Gastroesophageal sphincter (tissue), 4 donors: ENCODE data around the gene RAET1E. TPM values are rescaled to one million over a fixed set of nuclear protein-coding genes. Genes with fewer than 3 reads are reported as not detected.
A peak's percentile ranks its signal among the peaks of the same experiment; 100 is the strongest.
"Not testable (repeated sequence)": the region's sequence is repeated elsewhere in the genome, so short reads cannot be mapped to it uniquely, and the experiment has no call there.

Experiments used
- ATAC-seq: fragments of 150-250 bp; one replicate; pipeline ENCODE4 v1.9.1; 2016; ENCODE audit warnings: mild to moderate bottlenecking, moderate library complexity
- H3K27ac ChIP-seq, 4 donors: fragments of 200-600 bp; sonication (generic) in 3 of 4; 1 replicate in 3 of 4; 2 replicates in 1 of 4; pipeline ENCODE4 v1.5.1; 2016 to 2019
- H3K27me3 ChIP-seq: fragments of 200-600 bp; sonication (generic); one replicate; pipeline ENCODE4 v1.5.1; 2019
- H3K36me3 ChIP-seq, 2 donors: fragments of 200-600 bp; sonication (generic); one replicate each; pipeline ENCODE4 v1.5.1; 2019; ENCODE audit warnings: control low read depth in 1 of 2
- H3K4me1 ChIP-seq, 3 donors: fragments of 200-600 bp; sonication (generic); 1 replicate in 2 of 3; 2 replicates in 1 of 3; pipeline ENCODE4 v1.5.1; 2016 to 2019; ENCODE audit warnings: control low read depth in 2 of 3
- H3K4me3 ChIP-seq, 2 donors: fragments of 200-600 bp; sonication (generic); one replicate each; pipeline ENCODE4 v1.5.1; 2019; ENCODE audit warnings: mild to moderate bottlenecking in 1 of 2, moderate library complexity in 1 of 2
- H3K9me3 ChIP-seq, 3 donors: fragments of 200-600 bp; sonication (generic); one replicate each; pipeline ENCODE4 v1.5.1; 2017 to 2019; ENCODE audit warnings: control low read depth in 2 of 3
- EP300 ChIP-seq: sonication (generic); formaldehyde crosslinking; IDR thresholded peaks from one replicate; pipeline ENCODE4 v1.6.1; 2017; ENCODE audit warnings: antibody characterized with exemption, mild to moderate bottlenecking
- POLR2A ChIP-seq, 2 donors: fragments of 450-650 bp; IDR thresholded peaks; one replicate each; pipeline ENCODE4 v1.6.1; 2017; ENCODE audit warnings: antibody characterized with exemption in 2 of 2, mild to moderate bottlenecking in 2 of 2, moderate library complexity in 1 of 2
- POLR2AphosphoS5 ChIP-seq: sonication (generic); formaldehyde crosslinking; IDR thresholded peaks from one replicate; pipeline ENCODE4 v1.6.1; 2017; ENCODE audit warnings: antibody characterized with exemption
- WGBS, 2 donors: methylation state at CpG; one replicate each; pipeline ENCODE4 v1.1.5; 2018; ENCODE audit warnings: low coverage in 1 of 2; 5-methylcytosine and 5-hydroxymethylcytosine counted together
- total RNA-seq, 4 donors: library from RNA; depleted of rRNA; stranded (reverse); fragments of >200 nt; gene quantifications; one replicate each; pipeline ENCODE4 v1.1.0, GENCODE V29; 2016
- TF ChIP-seq, protein P1 (sequence below), 4 experiments: fragments of 200-600 bp in 2 of 4; fragments of 450-650 bp in 2 of 4; sonication (generic) in 1 of 4; IDR thresholded peaks; one replicate each; pipeline ENCODE4 v1.5.1; 2017 to 2019; ENCODE audit warnings: antibody characterized with exemption in 4 of 4, mild to moderate bottlenecking in 2 of 4, moderate library complexity in 2 of 4

The RAET1E gene
- total RNA-seq, 4 donors from 2014 or later, result 0.69 TPM; not detected in 3

- Histone ChIP-seq H3K36me3 (no peaks in the 10 kb centered on the region), H3K4me3 (peak overlapping the region; percentile 24 to 57), H3K27me3 (peaks cover 1% of the 10 kb centered on the region), H3K9me3 (no peaks in the 10 kb centered on the region), H3K4me1 (peaks cover 0 to 35% (median 17%) of the 10 kb centered on the region in 3 donors), H3K27ac (peak overlapping the region in 2 of 4 donors; percentile 7 to 61)
- TF ChIP-seq, protein P1, sequence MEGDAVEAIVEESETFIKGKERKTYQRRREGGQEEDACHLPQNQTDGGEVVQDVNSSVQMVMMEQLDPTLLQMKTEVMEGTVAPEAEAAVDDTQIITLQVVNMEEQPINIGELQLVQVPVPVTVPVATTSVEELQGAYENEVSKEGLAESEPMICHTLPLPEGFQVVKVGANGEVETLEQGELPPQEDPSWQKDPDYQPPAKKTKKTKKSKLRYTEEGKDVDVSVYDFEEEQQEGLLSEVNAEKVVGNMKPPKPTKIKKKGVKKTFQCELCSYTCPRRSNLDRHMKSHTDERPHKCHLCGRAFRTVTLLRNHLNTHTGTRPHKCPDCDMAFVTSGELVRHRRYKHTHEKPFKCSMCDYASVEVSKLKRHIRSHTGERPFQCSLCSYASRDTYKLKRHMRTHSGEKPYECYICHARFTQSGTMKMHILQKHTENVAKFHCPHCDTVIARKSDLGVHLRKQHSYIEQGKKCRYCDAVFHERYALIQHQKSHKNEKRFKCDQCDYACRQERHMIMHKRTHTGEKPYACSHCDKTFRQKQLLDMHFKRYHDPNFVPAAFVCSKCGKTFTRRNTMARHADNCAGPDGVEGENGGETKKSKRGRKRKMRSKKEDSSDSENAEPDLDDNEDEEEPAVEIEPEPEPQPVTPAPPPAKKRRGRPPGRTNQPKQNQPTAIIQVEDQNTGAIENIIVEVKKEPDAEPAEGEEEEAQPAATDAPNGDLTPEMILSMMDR (IDR thresholded peaks at IDR 0.05), result no peak
- TF ChIP-seq EP300, result no peak
- no peak for TF ChIP-seq POLR2A (IDR thresholded peaks at IDR 0.05)
- TF ChIP-seq POLR2AphosphoS5, result no peak
- 10 to 21% methylated on average over 8 to 18 of the region's 33 CpGs for WGBS, 2 donors
- ATAC-seq, result no peak
These were observed 25.5 kb upstream of the RAET1E start for GRCh38 chr6:149923327-149923986.

- no peaks in the 10 kb centered on the region for H3K36me3 ChIP-seq
- no peaks in the 10 kb centered on the region for H3K9me3 ChIP-seq
- peak; percentile 46 for TF ChIP-seq POLR2AphosphoS5
- TF ChIP-seq, protein P1 (IDR thresholded peaks at IDR 0.05), result no peak
- no peaks in the 10 kb centered on the region for H3K27me3 ChIP-seq
- H3K27ac ChIP-seq, result peak within 1 kb of the TSS in 2 of 4 donors; percentile 39 to 61
- peaks cover 0 to 35% (median 17%) of the 10 kb centered on the region in 3 donors for H3K4me1 ChIP-seq
- H3K4me3 ChIP-seq, result peak within 1 kb of the TSS; percentile 24 to 57
- peak; percentile 93 for ATAC-seq
- WGBS, 2 donors, result 0% methylated on average over 4 to 9 of the region's 40 CpGs
These were observed 24.9 kb upstream of the RAET1E start, which contains the start of gene RAET1G for GRCh38 chr6:149922642-149923326. TSS of gene RAET1G (minus strand) at chr6:149923121. CDS start at chr6:149923010, 111 bp downstream.

- H3K27me3 ChIP-seq, H3K27ac ChIP-seq, H3K9me3 ChIP-seq, ATAC-seq, H3K36me3 ChIP-seq: not testable (repeated sequence)
- WGBS, 2 donors, result 56% methylated on average over 2 of the region's 5 CpGs; no CpG with 5 or more reads in 1 of the 2 donors
- peaks cover 0 to 35% (median 17%) of the 10 kb centered on the region in 3 donors for H3K4me1 ChIP-seq
- H3K4me3 ChIP-seq, result peak overlapping the region in 1 of 2 donors; percentile 57
These were observed 24.2 kb upstream of the RAET1E start for GRCh38 chr6:149922091-149922490.

GRCh38 chr6:149921361-149921760, 23.4 kb upstream of the RAET1E start:
- no peak for ATAC-seq
- WGBS, 2 donors, result 80 to 100% methylated on average over 1 to 2 of the region's 6 CpGs
- Histone ChIP-seq H3K9me3 (no peaks in the 10 kb centered on the region), H3K27me3 (no peaks in the 10 kb centered on the region), H3K4me1 (peaks cover 0 to 33% (median 17%) of the 10 kb centered on the region in 3 donors), H3K36me3 (no peaks in the 10 kb centered on the region), H3K27ac (no peak overlapping the region), H3K4me3 (no peak overlapping the region)
- no peak for TF ChIP-seq EP300
- TF ChIP-seq, protein P1 (IDR thresholded peaks at IDR 0.05), result no peak
- TF ChIP-seq POLR2AphosphoS5, result no peak
- no peak for TF ChIP-seq POLR2A (IDR thresholded peaks at IDR 0.05)

- Histone ChIP-seq H3K36me3 (no peaks in the 10 kb centered on the region), H3K9me3 (no peaks in the 10 kb centered on the region), H3K27ac (no peak overlapping the region), H3K4me3 (no peak overlapping the region), H3K4me1 (peaks cover 0 to 19% (median 12%) of the 10 kb centered on the region in 3 donors), H3K27me3 (no peaks in the 10 kb centered on the region)
- 83% methylated on average over 3 of the region's 4 CpGs; no CpG with 5 or more reads in 1 of the 2 donors for WGBS, 2 donors
- no peak for TF ChIP-seq POLR2AphosphoS5
- TF ChIP-seq EP300, result no peak
- TF ChIP-seq, protein P1 (IDR thresholded peaks at IDR 0.05), result no peak
- no peak for ATAC-seq
These were observed 21.9 kb upstream of the RAET1E start for GRCh38 chr6:149919834-149920225.

- not testable (repeated sequence) for H3K4me3 ChIP-seq, H3K36me3 ChIP-seq, H3K27me3 ChIP-seq, H3K27ac ChIP-seq, H3K9me3 ChIP-seq, ATAC-seq
- H3K4me1 ChIP-seq, result peaks cover 0 to 17% (median 12%) of the 10 kb centered on the region in 3 donors
- WGBS, 2 donors, result 80 to 83% methylated on average over 1 to 5 of the region's 11 CpGs
These were observed 21.4 kb upstream of the RAET1E start for GRCh38 chr6:149919126-149919833.
